Purkinje cell (primary cell): ENCODE data around the gene PGM1. TPM values are rescaled to one million over a fixed set of nuclear protein-coding genes. Genes with fewer than 3 reads are reported as not detected.

Experiments used
- polyA plus RNA-seq: library from polyadenylated mRNA; unstranded; fragments of >200 nt; fragmentation: Nextera tagmentation; gene quantifications from 2 replicates; pipeline ENCODE4 v1.2.1, GENCODE V29; 2014

The PGM1 gene
- polyA plus RNA-seq = 29.2 and 30.2 TPM in 2 replicates

DNA sequence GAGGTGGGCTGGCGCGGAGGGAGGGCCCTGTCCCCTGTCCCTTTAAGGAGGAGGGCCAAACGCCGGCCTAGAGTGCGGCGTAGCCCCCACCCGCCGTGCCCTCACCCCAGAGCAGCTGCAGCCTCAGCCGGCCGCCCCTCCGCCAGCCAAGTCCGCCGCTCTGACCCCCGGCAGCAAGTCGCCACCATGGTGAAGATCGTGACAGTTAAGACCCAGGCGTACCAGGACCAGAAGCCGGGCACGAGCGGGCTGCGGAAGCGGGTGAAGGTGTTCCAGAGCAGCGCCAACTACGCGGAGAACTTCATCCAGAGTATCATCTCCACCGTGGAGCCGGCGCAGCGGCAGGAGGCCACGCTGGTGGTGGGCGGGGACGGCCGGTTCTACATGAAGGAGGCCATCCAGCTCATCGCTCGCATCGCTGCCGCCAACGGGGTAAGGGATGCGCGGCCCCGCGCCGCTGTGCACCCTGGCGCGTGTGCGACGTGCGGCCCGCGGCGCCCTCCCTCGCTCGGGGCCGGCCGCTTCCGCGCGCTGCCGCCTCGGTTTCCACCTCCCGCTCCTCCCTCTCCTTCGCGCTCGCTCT, at the start of gene PGM1:
Gene PGM1, plus strand, starts transcription at position 109 of the 583 bp plus-strand sequence. Its CDS starts 78 bp downstream, at position 187.

Other genes starting within 250 kb of the PGM1 start
- 10.7 and 13.6 TPM in 2 replicates for gene ALG6, start 225.8 kb upstream of the PGM1 start, polyA plus RNA-seq
- 29.8 and 43.9 TPM in 2 replicates for gene ITGB3BP, start 70.2 kb upstream of the PGM1 start, polyA plus RNA-seq
- gene EFCAB7, start 69.9 kb upstream of the PGM1 start, polyA plus RNA-seq = 31.4 and 33.3 TPM in 2 replicates
- gene ROR1, start 180.6 kb downstream of the PGM1 start, polyA plus RNA-seq = 1.7 and 2.4 TPM in 2 replicates